HEK293 (cell line): ENCODE results near the gene IER2.

Source experiments
- ATF2 ChIP-seq: fragments of 450-650 bp; formaldehyde crosslinking; IDR thresholded peaks from 2 replicates; pipeline ENCODE4 v1.5.1; 2016; ENCODE audit warnings: missing biosample characterization, missing genetic modification characterization, low read depth
- REST ChIP-seq: fragments of 450-650 bp; formaldehyde crosslinking; IDR thresholded peaks from 2 replicates; pipeline ENCODE4 v1.5.1; 2016; ENCODE audit warnings: missing biosample characterization, missing genetic modification characterization
- SP2 ChIP-seq: fragments of 450-650 bp; formaldehyde crosslinking; IDR thresholded peaks from 2 replicates; pipeline ENCODE4 v1.5.1; 2016; ENCODE audit warnings: missing biosample characterization, missing genetic modification characterization
- ZBTB49 ChIP-seq: fragments of 450-650 bp; formaldehyde crosslinking; IDR thresholded peaks from 2 replicates; pipeline ENCODE4 v1.5.1; 2016; ENCODE audit warnings: missing biosample characterization, missing genetic modification characterization, low read depth
- ZNF707 ChIP-seq: fragments of 450-650 bp; formaldehyde crosslinking; IDR thresholded peaks from 2 replicates; pipeline ENCODE4 v1.5.1; 2016; ENCODE audit warnings: missing biosample characterization, missing genetic modification characterization
- ZNF76 ChIP-seq: fragments of 450-650 bp; formaldehyde crosslinking; IDR thresholded peaks from 2 replicates; pipeline ENCODE4; 2016; ENCODE audit warnings: low read depth, missing biosample characterization, missing genetic modification characterization, borderline replicate concordance

- no peak for TF ChIP-seq ZBTB49 (tag by site-specific recombination)
- 0 out of 2 replicates have a peak, but pooled peaks have one; percentile 36 for TF ChIP-seq ATF2 (tag by site-specific recombination)
- TF ChIP-seq REST (tag by site-specific recombination): no peak
- TF ChIP-seq ZNF76: peak; percentile 84
- TF ChIP-seq SP2 (tag by site-specific recombination): no peak
- no peak for TF ChIP-seq ZNF707
Measured at GRCh38 chr19:13163609-13164342, 13.6 kb downstream of the IER2 start.
